ENCODE results near the gene MORC3.
"Not testable (repeated sequence)": the region's sequence is repeated elsewhere in the genome, so short reads cannot be mapped to it uniquely, and the experiment has no call there.

Gene MORC3

GRCh38 chr21:36396325-36396724 lies 76.3 kb downstream of the MORC3 start:
- Histone ChIP-seq H3K27me3 (ENCODE audit: control insufficient read depth, insufficient read depth, low read length) (no peaks in the 10 kb centered on the region), H3K9me3 (ENCODE audit: control insufficient read depth, low read length) (no peaks in the 10 kb centered on the region), H3K4me3 (ENCODE audit: low read length) (no peak overlapping the region), H3K36me3 (ENCODE audit: control insufficient read depth, insufficient read depth, low read length) (no peaks in the 10 kb centered on the region), H3K9ac (ENCODE audit: low read length) (no peak overlapping the region), H3K4me1 (ENCODE audit: control insufficient read depth, insufficient read depth, low read length) (no peaks in the 10 kb centered on the region)

- Histone ChIP-seq H3K36me3 (ENCODE audit: control insufficient read depth, insufficient read depth, low read length) (no peaks in the 10 kb centered on the region), H3K9ac (ENCODE audit: low read length) (no peak overlapping the region), H3K4me3 (ENCODE audit: low read length) (no peak overlapping the region), H3K4me1 (ENCODE audit: control insufficient read depth, insufficient read depth, low read length) (no peaks in the 10 kb centered on the region), H3K27me3 (ENCODE audit: control insufficient read depth, insufficient read depth, low read length) (no peaks in the 10 kb centered on the region), H3K9me3 (ENCODE audit: control insufficient read depth, low read length) (no peaks in the 10 kb centered on the region)
These were observed 77.0 kb downstream of the MORC3 start for GRCh38 chr21:36396971-36397370.

- H3K9me3 ChIP-seq (ENCODE audit: control insufficient read depth, low read length): no peaks in the 10 kb centered on the region
- H3K9ac ChIP-seq (ENCODE audit: low read length): no peak overlapping the region
- no peaks in the 10 kb centered on the region for H3K36me3 ChIP-seq (ENCODE audit: control insufficient read depth, insufficient read depth, low read length)
- no peak overlapping the region for H3K4me3 ChIP-seq (ENCODE audit: low read length)
- H3K4me1 ChIP-seq (ENCODE audit: control insufficient read depth, insufficient read depth, low read length): no peaks in the 10 kb centered on the region
- no peaks in the 10 kb centered on the region for H3K27me3 ChIP-seq (ENCODE audit: control insufficient read depth, insufficient read depth, low read length)
These were observed 77.6 kb downstream of the MORC3 start for GRCh38 chr21:36397606-36398005.

GRCh38 chr21:36399736-36400135 lies 79.7 kb downstream of the MORC3 start:
- not testable (repeated sequence) for H3K27me3 ChIP-seq (ENCODE audit: control insufficient read depth, insufficient read depth, low read length); H3K9me3 ChIP-seq (ENCODE audit: control insufficient read depth, low read length); H3K4me3 ChIP-seq (ENCODE audit: low read length); H3K36me3 ChIP-seq (ENCODE audit: control insufficient read depth, insufficient read depth, low read length); H3K4me1 ChIP-seq (ENCODE audit: control insufficient read depth, insufficient read depth, low read length); H3K9ac ChIP-seq (ENCODE audit: low read length)

GRCh38 chr21:36400719-36401118 lies 80.7 kb downstream of the MORC3 start:
- H3K27me3 ChIP-seq (ENCODE audit: control insufficient read depth, insufficient read depth, low read length): no peaks in the 10 kb centered on the region
- no peaks in the 10 kb centered on the region for H3K36me3 ChIP-seq (ENCODE audit: control insufficient read depth, insufficient read depth, low read length)
- no peaks in the 10 kb centered on the region for H3K4me1 ChIP-seq (ENCODE audit: control insufficient read depth, insufficient read depth, low read length)
- H3K4me3 ChIP-seq (ENCODE audit: low read length): no peak overlapping the region
- no peaks in the 10 kb centered on the region for H3K9me3 ChIP-seq (ENCODE audit: control insufficient read depth, low read length)
- H3K9ac ChIP-seq (ENCODE audit: low read length): no peak overlapping the region

- no peak overlapping the region for H3K9ac ChIP-seq (ENCODE audit: low read length)
- no peaks in the 10 kb centered on the region for H3K9me3 ChIP-seq (ENCODE audit: control insufficient read depth, low read length)
- no peak overlapping the region for H3K4me3 ChIP-seq (ENCODE audit: low read length)
- H3K4me1 ChIP-seq (ENCODE audit: control insufficient read depth, insufficient read depth, low read length): no peaks in the 10 kb centered on the region
- no peaks in the 10 kb centered on the region for H3K27me3 ChIP-seq (ENCODE audit: control insufficient read depth, insufficient read depth, low read length)
- no peaks in the 10 kb centered on the region for H3K36me3 ChIP-seq (ENCODE audit: control insufficient read depth, insufficient read depth, low read length)
These were observed 82.3 kb downstream of the MORC3 start for GRCh38 chr21:36402339-36402738.

GRCh38 chr21:36403713-36404112 lies 83.7 kb downstream of the MORC3 start:
- no peaks in the 10 kb centered on the region for H3K4me1 ChIP-seq (ENCODE audit: control insufficient read depth, insufficient read depth, low read length)
- no peaks in the 10 kb centered on the region for H3K9me3 ChIP-seq (ENCODE audit: control insufficient read depth, low read length)
- H3K4me3 ChIP-seq (ENCODE audit: low read length): no peak overlapping the region
- H3K9ac ChIP-seq (ENCODE audit: low read length): no peak overlapping the region
- H3K36me3 ChIP-seq (ENCODE audit: control insufficient read depth, insufficient read depth, low read length): no peaks in the 10 kb centered on the region
- H3K27me3 ChIP-seq (ENCODE audit: control insufficient read depth, insufficient read depth, low read length): no peaks in the 10 kb centered on the region

- no peaks in the 10 kb centered on the region for H3K4me1 ChIP-seq (ENCODE audit: control insufficient read depth, insufficient read depth, low read length)
- no peaks in the 10 kb centered on the region for H3K27me3 ChIP-seq (ENCODE audit: control insufficient read depth, insufficient read depth, low read length)
- no peaks in the 10 kb centered on the region for H3K36me3 ChIP-seq (ENCODE audit: control insufficient read depth, insufficient read depth, low read length)
- H3K9me3 ChIP-seq (ENCODE audit: control insufficient read depth, low read length): no peaks in the 10 kb centered on the region
- no peak overlapping the region for H3K4me3 ChIP-seq (ENCODE audit: low read length)
- no peak overlapping the region for H3K9ac ChIP-seq (ENCODE audit: low read length)
These were observed 88.6 kb downstream of the MORC3 start for GRCh38 chr21:36408568-36408967.

- Histone ChIP-seq H3K36me3 (ENCODE audit: control insufficient read depth, insufficient read depth, low read length) (no peaks in the 10 kb centered on the region), H3K27me3 (ENCODE audit: control insufficient read depth, insufficient read depth, low read length) (no peaks in the 10 kb centered on the region)
These were observed 91.3 kb downstream of the MORC3 start for GRCh38 chr21:36411301-36411700.

GRCh38 chr21:36412916-36413315 lies 92.9 kb downstream of the MORC3 start:
- no peaks in the 10 kb centered on the region for H3K9me3 ChIP-seq (ENCODE audit: control insufficient read depth, low read length)
- no peaks in the 10 kb centered on the region for H3K36me3 ChIP-seq (ENCODE audit: control insufficient read depth, insufficient read depth, low read length)
- no peaks in the 10 kb centered on the region for H3K27me3 ChIP-seq (ENCODE audit: control insufficient read depth, insufficient read depth, low read length)
- H3K4me3 ChIP-seq (ENCODE audit: low read length): no peak overlapping the region
- no peak overlapping the region for H3K9ac ChIP-seq (ENCODE audit: low read length)
- H3K4me1 ChIP-seq (ENCODE audit: control insufficient read depth, insufficient read depth, low read length): no peaks in the 10 kb centered on the region

More at GRCh38 chr21:36411301-36411700, 91.3 kb downstream of the MORC3 start:
- Histone ChIP-seq H3K9me3 (ENCODE audit: control insufficient read depth, low read length) (no peaks in the 10 kb centered on the region), H3K4me3 (ENCODE audit: low read length) (no peak overlapping the region), H3K9ac (ENCODE audit: low read length) (no peak overlapping the region), H3K4me1 (ENCODE audit: control insufficient read depth, insufficient read depth, low read length) (no peaks in the 10 kb centered on the region)

- H3K9me3 ChIP-seq (ENCODE audit: control insufficient read depth, low read length): no peaks in the 10 kb centered on the region
- no peak overlapping the region for H3K4me3 ChIP-seq (ENCODE audit: low read length)
- no peaks in the 10 kb centered on the region for H3K27me3 ChIP-seq (ENCODE audit: control insufficient read depth, insufficient read depth, low read length)
- H3K9ac ChIP-seq (ENCODE audit: low read length): no peak overlapping the region
- no peaks in the 10 kb centered on the region for H3K36me3 ChIP-seq (ENCODE audit: control insufficient read depth, insufficient read depth, low read length)
- no peaks in the 10 kb centered on the region for H3K4me1 ChIP-seq (ENCODE audit: control insufficient read depth, insufficient read depth, low read length)
These were observed 95.4 kb downstream of the MORC3 start for GRCh38 chr21:36415375-36415774.

GRCh38 chr21:36419241-36419640 lies 99.2 kb downstream of the MORC3 start:
- no peaks in the 10 kb centered on the region for H3K9me3 ChIP-seq (ENCODE audit: control insufficient read depth, low read length)
- H3K27me3 ChIP-seq (ENCODE audit: control insufficient read depth, insufficient read depth, low read length): no peaks in the 10 kb centered on the region
- no peak overlapping the region for H3K4me3 ChIP-seq (ENCODE audit: low read length)
- H3K36me3 ChIP-seq (ENCODE audit: control insufficient read depth, insufficient read depth, low read length): no peaks in the 10 kb centered on the region
- H3K4me1 ChIP-seq (ENCODE audit: control insufficient read depth, insufficient read depth, low read length): peaks cover 4% of the 10 kb centered on the region
- H3K9ac ChIP-seq (ENCODE audit: low read length): no peak overlapping the region

- peaks cover 4% of the 10 kb centered on the region for H3K4me1 ChIP-seq (ENCODE audit: control insufficient read depth, insufficient read depth, low read length)
- H3K9ac ChIP-seq (ENCODE audit: low read length): no peak overlapping the region
- H3K27me3 ChIP-seq (ENCODE audit: control insufficient read depth, insufficient read depth, low read length): no peaks in the 10 kb centered on the region
- H3K4me3 ChIP-seq (ENCODE audit: low read length): no peak overlapping the region
- H3K9me3 ChIP-seq (ENCODE audit: control insufficient read depth, low read length): no peaks in the 10 kb centered on the region
- H3K36me3 ChIP-seq (ENCODE audit: control insufficient read depth, insufficient read depth, low read length): no peaks in the 10 kb centered on the region
These were observed 100.0 kb downstream of the MORC3 start for GRCh38 chr21:36419996-36420395.

All from mucosa of stomach (tissue), 1 donor.